Measurements from ENCODE around the gene SLC25A12.

The SLC25A12 gene

GRCh38 chr2:171923206-171923605 lies 29.2 kb upstream of the SLC25A12 start:
- peak overlapping the region; percentile 95 for H3K4me3 ChIP-seq (ENCODE audit: low read length)
- TF ChIP-seq CTCF (conservative IDR thresholded peaks at IDR 0.05; ENCODE audit: low read length) = no peak
- DNase-seq (ENCODE audit: low read depth) = peak; percentile 60

- peak within 1 kb of the TSS; percentile 95 for H3K4me3 ChIP-seq (ENCODE audit: low read length)
- DNase-seq (ENCODE audit: low read depth) = peak; percentile 97
- TF ChIP-seq CTCF (conservative IDR thresholded peaks at IDR 0.05; ENCODE audit: low read length) = no peak
Observed at GRCh38 chr2:171922230-171923022, 28.4 kb upstream of the SLC25A12 start, which contains the start of gene HAT1. TSS of gene HAT1 (plus strand) at chr2:171922461. CDS start at chr2:171922501, 40 bp downstream.

DNA sequence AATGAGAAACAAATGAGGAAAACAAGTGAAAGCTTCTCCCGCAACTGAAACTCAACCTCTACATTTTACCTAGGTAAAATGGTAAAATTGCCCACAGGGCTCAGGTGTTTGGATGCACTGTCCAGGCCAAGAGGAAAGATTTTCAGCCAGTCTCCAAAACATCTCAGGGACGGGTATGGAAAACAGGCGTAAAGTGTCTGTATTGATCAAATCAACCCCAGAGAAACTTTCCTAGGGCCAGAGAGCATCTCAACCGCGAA lies 27.9 kb upstream of the SLC25A12 start:
- H3K4me3 ChIP-seq (ENCODE audit: low read length) = peak overlapping the region; percentile 62
- no peak for DNase-seq (ENCODE audit: low read depth)
- TF ChIP-seq CTCF (conservative IDR thresholded peaks at IDR 0.05; ENCODE audit: low read length) = no peak

DNA sequence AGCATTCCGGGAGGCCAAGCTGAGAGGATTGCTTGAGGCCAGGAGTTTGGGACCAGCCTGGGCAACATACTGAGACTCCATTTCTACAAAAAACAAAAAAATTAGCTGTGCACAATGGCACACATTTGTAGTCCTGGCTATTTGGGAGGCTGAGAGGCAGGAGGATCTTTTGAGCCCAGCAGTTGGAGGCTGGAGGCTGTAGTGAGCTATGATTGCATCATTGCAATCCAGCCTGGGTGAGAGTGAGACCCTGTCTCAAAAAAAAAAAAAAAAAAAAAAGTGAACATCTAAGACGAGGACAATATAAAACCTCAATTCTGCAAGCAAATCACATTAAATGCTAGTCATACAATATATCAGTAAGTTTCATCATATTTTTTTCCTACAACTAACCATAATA lies 25.4 kb upstream of the SLC25A12 start:
- no peak for DNase-seq (ENCODE audit: low read depth)
- no peak overlapping the region for H3K4me3 ChIP-seq (ENCODE audit: low read length)

DNA sequence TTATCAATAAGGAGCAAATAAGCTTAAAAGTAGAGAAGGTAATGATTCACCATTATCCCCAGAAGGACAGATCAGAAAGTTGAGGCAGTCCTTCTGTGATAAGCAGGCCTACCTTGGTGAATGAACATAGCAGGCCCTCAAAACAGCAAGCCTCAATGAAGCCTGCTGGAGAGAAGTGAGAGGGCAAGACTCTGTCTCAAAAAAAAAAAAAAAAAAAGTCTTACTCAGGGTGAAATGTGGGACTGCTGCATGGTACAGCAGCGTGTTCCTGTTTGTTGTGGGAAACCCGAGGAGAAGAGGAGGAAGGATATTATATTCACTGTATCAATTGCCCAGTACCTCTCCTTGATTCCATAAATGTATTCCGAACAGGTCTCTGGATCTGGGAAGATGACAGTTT lies 19.5 kb upstream of the SLC25A12 start:
- no peak overlapping the region for H3K4me3 ChIP-seq (ENCODE audit: low read length)
- DNase-seq (ENCODE audit: low read depth) = no peak
- TF ChIP-seq CTCF (conservative IDR thresholded peaks at IDR 0.05; ENCODE audit: low read length) = no peak

More for the DNA sequence above, 25.4 kb upstream of the SLC25A12 start:
- TF ChIP-seq CTCF (conservative IDR thresholded peaks at IDR 0.05; ENCODE audit: low read length) = no peak

DNA sequence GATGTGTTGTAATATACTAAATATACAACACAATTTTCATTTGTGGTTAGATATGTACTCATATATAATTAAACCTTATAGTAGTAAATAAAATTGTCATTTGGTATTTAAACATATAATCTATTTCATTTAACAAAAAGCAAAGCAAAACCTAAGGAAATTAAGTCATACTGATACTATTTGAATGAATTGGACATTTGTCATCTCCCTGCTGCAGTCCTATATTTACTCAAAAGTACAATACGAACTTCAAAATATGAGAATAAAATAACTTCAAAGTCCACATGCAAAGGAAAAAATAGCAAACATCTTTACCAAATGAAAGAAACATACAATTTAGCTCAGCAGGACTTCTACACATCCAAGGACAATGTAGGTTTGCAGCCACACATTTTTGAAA lies 16.4 kb upstream of the SLC25A12 start:
- TF ChIP-seq CTCF (conservative IDR thresholded peaks at IDR 0.05; ENCODE audit: low read length) = no peak
- no peak overlapping the region for H3K4me3 ChIP-seq (ENCODE audit: low read length)
- DNase-seq (ENCODE audit: low read depth) = no peak

DNA sequence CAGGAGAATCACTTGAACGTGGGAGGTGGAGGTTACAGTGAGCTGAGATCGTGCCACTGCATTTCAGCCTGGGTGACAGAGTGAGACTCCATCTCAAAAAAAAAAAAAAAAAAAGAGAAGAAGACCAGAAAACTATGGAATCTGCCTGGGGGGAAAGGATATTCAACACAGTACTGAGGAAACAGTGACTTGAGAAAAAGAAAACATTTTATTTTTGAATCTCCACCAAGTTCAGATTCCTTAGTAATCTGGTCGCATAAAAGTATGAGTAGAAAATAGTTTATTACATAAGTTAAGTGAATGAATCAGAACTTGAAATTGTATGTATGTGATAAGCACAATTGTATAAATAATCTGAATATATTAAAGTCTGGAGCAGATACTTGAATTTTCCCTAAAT lies 15.2 kb upstream of the SLC25A12 start:
- H3K4me3 ChIP-seq (ENCODE audit: low read length) = no peak overlapping the region
- no peak for DNase-seq (ENCODE audit: low read depth)
- no peak for TF ChIP-seq CTCF (conservative IDR thresholded peaks at IDR 0.05; ENCODE audit: low read length)

Measured in AG10803 (cell line).